ENCODE results near the gene SMG1. TPM values are rescaled to one million over a fixed set of nuclear protein-coding genes. Genes with fewer than 3 reads are reported as not detected.

Gene SMG1
- total and polyA plus RNA-seq, 12 donors = 11.7 to 58.2 (median 50.2) TPM

GRCh38 chr16:18796377-18796776 lies 129.8 kb downstream of the SMG1 start:
- Histone ChIP-seq H3K36me3 (peaks cover 0 to 72% (median 32%) of the 10 kb centered on the region in 9 donors), H3K9me3 (no peaks in the 10 kb centered on the region), H3K4me1 (peaks cover 0 to 42% (median 29%) of the 10 kb centered on the region in 9 donors), H3K4me3 (no peak overlapping the region), H3K27me3 (no peaks in the 10 kb centered on the region), H3K27ac (no peak overlapping the region)
- TF ChIP-seq, protein P1, sequence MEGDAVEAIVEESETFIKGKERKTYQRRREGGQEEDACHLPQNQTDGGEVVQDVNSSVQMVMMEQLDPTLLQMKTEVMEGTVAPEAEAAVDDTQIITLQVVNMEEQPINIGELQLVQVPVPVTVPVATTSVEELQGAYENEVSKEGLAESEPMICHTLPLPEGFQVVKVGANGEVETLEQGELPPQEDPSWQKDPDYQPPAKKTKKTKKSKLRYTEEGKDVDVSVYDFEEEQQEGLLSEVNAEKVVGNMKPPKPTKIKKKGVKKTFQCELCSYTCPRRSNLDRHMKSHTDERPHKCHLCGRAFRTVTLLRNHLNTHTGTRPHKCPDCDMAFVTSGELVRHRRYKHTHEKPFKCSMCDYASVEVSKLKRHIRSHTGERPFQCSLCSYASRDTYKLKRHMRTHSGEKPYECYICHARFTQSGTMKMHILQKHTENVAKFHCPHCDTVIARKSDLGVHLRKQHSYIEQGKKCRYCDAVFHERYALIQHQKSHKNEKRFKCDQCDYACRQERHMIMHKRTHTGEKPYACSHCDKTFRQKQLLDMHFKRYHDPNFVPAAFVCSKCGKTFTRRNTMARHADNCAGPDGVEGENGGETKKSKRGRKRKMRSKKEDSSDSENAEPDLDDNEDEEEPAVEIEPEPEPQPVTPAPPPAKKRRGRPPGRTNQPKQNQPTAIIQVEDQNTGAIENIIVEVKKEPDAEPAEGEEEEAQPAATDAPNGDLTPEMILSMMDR (IDR thresholded peaks at IDR 0.05) = no peak
- intact Hi-C loops (cut with DNase I) = loop anchor here in 1 of 10 donors (10.0 kb wide), 1 partner anchor 268 kb away; the partner anchor contains the start of gene COQ7
- WGBS, 2 donors = 76 to 86% methylated on average over 1 of the region's 1 CpG
- ATAC-seq (no peak), DNase-seq (no peak)

DNA sequence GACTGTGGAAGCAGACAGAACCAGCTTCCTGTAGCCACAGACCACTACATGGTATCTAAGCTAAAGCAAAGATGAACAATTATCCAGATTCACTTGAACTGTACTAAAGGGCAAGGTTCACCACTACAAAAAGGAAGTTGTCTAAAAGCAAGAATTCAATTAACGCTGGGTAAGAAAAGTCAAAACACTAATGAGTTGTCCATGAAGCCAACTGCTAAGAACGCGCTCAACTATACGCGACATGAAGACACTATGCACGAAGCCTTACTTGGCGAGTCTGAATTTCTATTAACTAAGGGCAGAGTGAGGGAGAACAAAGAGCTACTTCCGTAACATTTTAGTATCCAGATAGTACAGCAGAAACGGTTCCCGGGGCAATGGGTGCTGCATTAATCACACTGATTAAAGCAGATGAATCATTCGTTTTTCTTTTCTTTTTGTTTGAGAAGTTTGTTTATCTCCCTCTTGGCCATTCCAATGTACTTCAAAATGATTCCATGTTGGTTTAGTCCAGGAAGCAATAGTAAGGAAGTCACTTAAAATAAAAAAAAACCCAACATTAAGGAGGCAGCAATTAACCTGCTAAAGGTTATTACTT lies 133.3 kb downstream of the SMG1 start:
- Histone ChIP-seq H3K9me3 (no peaks in the 10 kb centered on the region), H3K4me1 (peaks cover 0 to 32% (median 18%) of the 10 kb centered on the region in 9 donors), H3K27me3 (no peaks in the 10 kb centered on the region), H3K36me3 (peaks cover 0 to 79% (median 41%) of the 10 kb centered on the region in 9 donors), H3K4me3 (no peak overlapping the region), H3K27ac (no peak overlapping the region)
- TF ChIP-seq, protein P1 (IDR thresholded peaks at IDR 0.05) = no peak
- DNase-seq = no peak
- no peak for ATAC-seq
- intact Hi-C loops (cut with DNase I) = loop anchor here in 1 of 10 donors (10.0 kb wide), 1 partner anchor 272 kb away; the partner anchor contains the start of gene COQ7
- WGBS, 2 donors = 91% methylated on average over 11 of the region's 11 CpGs

DNA sequence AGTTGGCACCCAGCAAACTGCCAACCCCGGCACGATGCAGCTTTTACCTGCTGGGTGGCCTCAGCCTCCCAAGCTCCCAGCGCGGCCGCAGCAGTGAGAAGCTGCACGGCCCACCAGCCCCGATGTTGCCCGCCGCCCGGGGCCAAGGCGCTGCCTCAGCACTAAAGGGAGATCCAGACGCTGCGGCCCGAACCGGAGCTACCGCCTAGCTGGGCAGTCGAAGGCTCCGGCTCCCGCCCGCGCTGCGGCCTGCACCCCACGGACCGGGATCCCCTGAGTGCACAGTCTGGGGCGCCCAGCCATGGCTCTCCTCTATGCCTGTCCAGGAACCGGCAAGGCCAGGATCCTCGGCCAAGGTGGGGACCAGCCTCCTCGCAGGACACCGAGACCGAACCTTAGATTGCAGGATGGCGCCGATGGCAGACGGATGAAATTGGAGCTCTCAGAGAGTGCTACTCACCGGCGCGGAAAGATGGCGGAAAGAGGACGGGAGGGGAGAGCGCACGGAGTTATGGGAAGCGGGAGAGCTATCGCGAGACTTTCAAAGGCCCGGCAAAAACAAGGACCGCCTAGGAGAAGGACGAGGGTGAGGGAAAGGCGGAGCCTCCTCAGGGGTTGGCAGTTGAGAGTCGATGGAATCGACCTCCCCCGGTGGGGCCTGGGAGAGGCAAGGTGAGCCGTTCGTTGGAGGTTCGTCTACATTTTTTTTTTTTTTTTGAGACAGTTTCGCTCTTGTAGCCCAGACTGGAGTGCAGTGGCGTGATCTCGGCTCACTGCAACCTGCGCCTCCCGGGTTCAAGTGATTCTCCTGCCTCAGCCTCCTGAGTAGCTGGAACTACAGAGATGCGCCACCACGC lies 136.1 kb downstream of the SMG1 start, which contains the start of gene RPS15A:
TSS of gene RPS15A (minus strand) at position 485 of the 857 bp plus-strand sequence. CDS start 1,221 bp downstream, outside the sequence.
- 3% methylated on average over 60 of the region's 60 CpGs for WGBS, 2 donors
- Histone ChIP-seq H3K27me3 (no peaks in the 10 kb centered on the region), H3K9me3 (no peaks in the 10 kb centered on the region), H3K27ac (peak within 1 kb of the TSS in 9 of 10 donors; percentile 73 to 91 (median 84)), H3K36me3 (peaks cover 0 to 79% (median 59%) of the 10 kb centered on the region in 9 donors), H3K4me3 (peak within 1 kb of the TSS; percentile 73 to 97 (median 88)), H3K4me1 (peaks cover 0 to 47% (median 41%) of the 10 kb centered on the region in 9 donors)
- DNase-seq = peak; percentile 88 to 97
- TF ChIP-seq, protein P1 (IDR thresholded peaks at IDR 0.05) = peak in 1 of 9 donors; percentile 6
- ATAC-seq = peak; percentile 98 to 100 (median 100)
- intact Hi-C loops (cut with DNase I) = loop anchor here in 1 of 10 donors (10.0 kb wide), 1 partner anchor 275 kb away; the partner anchor contains the start of gene COQ7

GRCh38 chr16:18789515-18789849 lies 136.7 kb downstream of the SMG1 start:
- H3K4me3 ChIP-seq = peak overlapping the region; percentile 73 to 97 (median 88)
- TF ChIP-seq, protein P1 (IDR thresholded peaks at IDR 0.05) = no peak
- intact Hi-C loops (cut with DNase I) = no loop called here
- ATAC-seq (peak in 1 of 8 donors; percentile 1), DNase-seq (no peak)
- peaks cover 0 to 52% (median 47%) of the 10 kb centered on the region in 9 donors for H3K4me1 ChIP-seq
- H3K27ac ChIP-seq = peak overlapping the region in 9 of 10 donors; percentile 73 to 91 (median 84)
- peaks cover 0 to 79% (median 60%) of the 10 kb centered on the region in 9 donors for H3K36me3 ChIP-seq
- 1% methylated on average over 5 of the region's 5 CpGs for WGBS, 2 donors
- no peaks in the 10 kb centered on the region for H3K9me3 ChIP-seq
- no peaks in the 10 kb centered on the region for H3K27me3 ChIP-seq

Data from heart right ventricle (tissue), 16 donors.